HEK293 (cell line): Measurements from ENCODE around the gene RPL36A.
A peak's percentile ranks its signal among the peaks of the same experiment; 100 is the strongest.

Source experiments
- CTCF ChIA-PET: fragments of 350-600 bp; formaldehyde crosslinking; extraction: SDS; loops from one replicate; lab custom pipeline; 2021; ENCODE audit warnings: antibody characterized with exemption; lab: Yijun Ruan, JAX
- POLR2A ChIA-PET: fragments of 300-600 bp; formaldehyde crosslinking; extraction: SDS; loops from one replicate; lab custom pipeline; 2020; ENCODE audit warnings: antibody characterized with exemption, inconsistent platforms; lab: Yijun Ruan, JAX
- H3K27ac ChIP-seq: fragments of 200-500 bp; sonication (Bioruptor generic); 2 replicates; pipeline ENCODE4 v1.5.1; 2014; ENCODE audit warnings: low read depth, low read length, control low read depth, inconsistent platforms; ENCODE audit errors: extremely low read depth
- H3K36me3 ChIP-seq, 2 experiments: fragments of 200-500 bp in 1 of 2; sonication (Bioruptor generic) in 1 of 2; 1 replicate in 1 of 2; 2 replicates in 1 of 2; pipeline ENCODE4 v1.5.1; 2014 to 2017; ENCODE audit warnings: inconsistent platforms in 2 of 2, low read length in 2 of 2; ENCODE audit not compliant: control insufficient read depth in 2 of 2, insufficient read depth in 1 of 2
- H3K4me1 ChIP-seq: fragments of 200-500 bp; sonication (Bioruptor generic); 2 replicates; pipeline ENCODE4 v1.5.1; 2014; ENCODE audit warnings: mild to moderate bottlenecking, low read length, inconsistent platforms; ENCODE audit not compliant: control insufficient read depth, insufficient read depth
- H3K4me3 ChIP-seq: 2 replicates; pipeline ENCODE4 v1.5.1; 2011; ENCODE audit warnings: low read depth, mild to moderate bottlenecking, control low read depth, low read length, moderate library complexity
- H3K9me3 ChIP-seq: fragments of 200-500 bp; sonication (Bioruptor generic); 2 replicates; pipeline ENCODE4 v1.5.1; 2014; ENCODE audit warnings: low read depth, low read length, inconsistent platforms; ENCODE audit not compliant: control insufficient read depth, insufficient read depth
- EGR2 ChIP-seq: fragments of 450-650 bp; formaldehyde crosslinking; IDR thresholded peaks from 2 replicates; pipeline ENCODE4 v1.5.1; 2016; ENCODE audit warnings: low read depth, missing biosample characterization, missing genetic modification characterization
- MYNN ChIP-seq: fragments of 450-650 bp; formaldehyde crosslinking; IDR thresholded peaks from 2 replicates; pipeline ENCODE4 v1.5.1; 2016; ENCODE audit warnings: missing biosample characterization, missing genetic modification characterization, borderline replicate concordance
- PRDM2 ChIP-seq: fragments of 450-650 bp; formaldehyde crosslinking; IDR thresholded peaks from 2 replicates; pipeline ENCODE4 v1.5.1; 2016; ENCODE audit warnings: missing biosample characterization, missing genetic modification characterization, borderline replicate concordance
- ZNF175 ChIP-seq: fragments of 450-650 bp; formaldehyde crosslinking; IDR thresholded peaks from 2 replicates; pipeline ENCODE4 v1.5.1; 2016; ENCODE audit warnings: missing biosample characterization, missing genetic modification characterization
- ZNF239 ChIP-seq: fragments of 450-650 bp; formaldehyde crosslinking; IDR thresholded peaks from 2 replicates; pipeline ENCODE4 v1.5.1; 2016; ENCODE audit warnings: missing biosample characterization, missing genetic modification characterization
- ZNF24 ChIP-seq: fragments of 450-650 bp; formaldehyde crosslinking; IDR thresholded peaks from 2 replicates; pipeline ENCODE4 v1.5.1; 2016; ENCODE audit warnings: missing biosample characterization, missing genetic modification characterization
- ZNF529 ChIP-seq: fragments of 450-650 bp; formaldehyde crosslinking; IDR thresholded peaks from 2 replicates; pipeline ENCODE4 v1.5.1; 2017; ENCODE audit warnings: missing genetic modification characterization, missing biosample characterization; ENCODE audit not compliant: insufficient replicate concordance
- ZNF561 ChIP-seq: fragments of 450-650 bp; IDR thresholded peaks from 2 replicates; pipeline ENCODE4 v1.5.1; 2018; ENCODE audit warnings: missing biosample characterization, missing genetic modification characterization, borderline replicate concordance
- ZNF580 ChIP-seq: fragments of 450-650 bp; formaldehyde crosslinking; IDR thresholded peaks from 2 replicates; pipeline ENCODE4 v1.5.1; 2016; ENCODE audit warnings: missing biosample characterization, missing genetic modification characterization
- ZNF623 ChIP-seq: fragments of 450-650 bp; formaldehyde crosslinking; IDR thresholded peaks from 2 replicates; pipeline ENCODE4 v1.5.1; 2016; ENCODE audit warnings: missing biosample characterization, missing genetic modification characterization
- ZNF658 ChIP-seq: fragments of 450-650 bp; formaldehyde crosslinking; IDR thresholded peaks from 2 replicates; pipeline ENCODE4; 2016; ENCODE audit warnings: missing biosample characterization, missing genetic modification characterization
- ZSCAN5A ChIP-seq: fragments of 450-650 bp; formaldehyde crosslinking; IDR thresholded peaks from 2 replicates; pipeline ENCODE4 v1.5.1; 2016; ENCODE audit warnings: missing biosample characterization, missing genetic modification characterization
- ZXDB ChIP-seq: fragments of 450-650 bp; formaldehyde crosslinking; IDR thresholded peaks from 2 replicates; pipeline ENCODE4 v1.5.1; 2016; ENCODE audit warnings: missing biosample characterization, missing genetic modification characterization
- TF ChIP-seq, protein P1 (sequence below): fragments of 450-650 bp; formaldehyde crosslinking; IDR thresholded peaks from 2 replicates; pipeline ENCODE4 v1.5.1; 2016; ENCODE audit warnings: missing biosample characterization, missing genetic modification characterization, low read depth

The RPL36A gene

GRCh38 chrX:101398694-101399093, 7.9 kb downstream of the RPL36A start:
- H3K4me3 ChIP-seq, result no peak overlapping the region
- no peaks in the 10 kb centered on the region for H3K4me1 ChIP-seq
- peaks cover 68 to 73% of the 10 kb centered on the region in 2 experiments for H3K36me3 ChIP-seq
- no peak overlapping the region for H3K27ac ChIP-seq
- ChIA-PET POLR2A (interaction anchor here (7.9 kb wide), 1 partner anchor 8 kb away, joined by 40 read pairs; the partner anchor contains the start of gene RPL36A), CTCF (interaction anchor here (1.0 kb wide), 1 partner anchor 16 kb away, joined by 3 read pairs; no protein-coding TSS in a partner anchor)
- H3K9me3 ChIP-seq, result no peaks in the 10 kb centered on the region
- TF ChIP-seq ZNF561, result no peak
- no peak for TF ChIP-seq ZNF658 (tag by site-specific recombination)
- no peak for TF ChIP-seq ZNF175 (tag by site-specific recombination)
- TF ChIP-seq ZNF580 (tag by site-specific recombination), result no peak
- TF ChIP-seq EGR2 (tag by site-specific recombination), result no peak
- no peak for TF ChIP-seq MYNN (tag by site-specific recombination)
- TF ChIP-seq ZXDB (tag by site-specific recombination), result no peak
- TF ChIP-seq, protein P1, sequence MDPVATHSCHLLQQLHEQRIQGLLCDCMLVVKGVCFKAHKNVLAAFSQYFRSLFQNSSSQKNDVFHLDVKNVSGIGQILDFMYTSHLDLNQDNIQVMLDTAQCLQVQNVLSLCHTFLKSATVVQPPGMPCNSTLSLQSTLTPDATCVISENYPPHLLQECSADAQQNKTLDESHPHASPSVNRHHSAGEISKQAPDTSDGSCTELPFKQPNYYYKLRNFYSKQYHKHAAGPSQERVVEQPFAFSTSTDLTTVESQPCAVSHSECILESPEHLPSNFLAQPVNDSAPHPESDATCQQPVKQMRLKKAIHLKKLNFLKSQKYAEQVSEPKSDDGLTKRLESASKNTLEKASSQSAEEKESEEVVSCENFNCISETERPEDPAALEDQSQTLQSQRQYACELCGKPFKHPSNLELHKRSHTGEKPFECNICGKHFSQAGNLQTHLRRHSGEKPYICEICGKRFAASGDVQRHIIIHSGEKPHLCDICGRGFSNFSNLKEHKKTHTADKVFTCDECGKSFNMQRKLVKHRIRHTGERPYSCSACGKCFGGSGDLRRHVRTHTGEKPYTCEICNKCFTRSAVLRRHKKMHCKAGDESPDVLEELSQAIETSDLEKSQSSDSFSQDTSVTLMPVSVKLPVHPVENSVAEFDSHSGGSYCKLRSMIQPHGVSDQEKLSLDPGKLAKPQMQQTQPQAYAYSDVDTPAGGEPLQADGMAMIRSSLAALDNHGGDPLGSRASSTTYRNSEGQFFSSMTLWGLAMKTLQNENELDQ (tag by site-specific recombination), result no peak
- TF ChIP-seq ZNF24 (tag by site-specific recombination), result no peak
- no peak for TF ChIP-seq PRDM2 (tag by site-specific recombination)
- TF ChIP-seq ZNF239, result no peak
- no peak for TF ChIP-seq ZNF529 (tag by site-specific recombination)

GRCh38 chrX:101399825-101400224, 9.0 kb downstream of the RPL36A start:
- CTCF ChIA-PET, result no interaction called here
- Histone ChIP-seq H3K4me1 (no peaks in the 10 kb centered on the region), H3K9me3 (no peaks in the 10 kb centered on the region), H3K4me3 (no peak overlapping the region), H3K27ac (no peak overlapping the region), H3K36me3 (peaks cover 60 to 75% of the 10 kb centered on the region in 2 experiments)
- TF ChIP-seq ZSCAN5A (tag by site-specific recombination), result no peak
- TF ChIP-seq ZNF623 (tag by site-specific recombination), result peak; percentile 81
- POLR2A ChIA-PET, result interaction anchor here (1.0 to 7.9 kb wide), 2 partner anchors 9 to 72 kb away, joined by 3 to 40 read pairs; partner anchors contain the start of gene RPL36A
